Transverse colon (tissue), 4 donors: ENCODE measurements around the gene HIPK2.

Experiments
- EP300 ChIP-seq: sonication (generic); formaldehyde crosslinking; IDR thresholded peaks from one replicate; pipeline ENCODE4 v1.6.1; 2017; ENCODE audit warnings: antibody characterized with exemption, low read depth
- POLR2A ChIP-seq: fragments of 450-650 bp; IDR thresholded peaks from one replicate; pipeline ENCODE4 v1.6.1; 2016; ENCODE audit warnings: antibody characterized with exemption, mild to moderate bottlenecking, moderate library complexity
- POLR2AphosphoS5 ChIP-seq, 3 donors: sonication (generic); formaldehyde crosslinking; IDR thresholded peaks; one replicate each; pipeline ENCODE4 v1.6.1; 2016; ENCODE audit warnings: antibody characterized with exemption in 3 of 3
- TF ChIP-seq, protein P1 (sequence below), 5 experiments: fragments of 200-600 bp in 3 of 5; fragments of 450-650 bp in 2 of 5; sonication (generic) in 3 of 5; IDR thresholded peaks; 1 replicate in 2 of 5; 2 replicates in 3 of 5; pipeline ENCODE4 v1.5.1; 2016 to 2017; ENCODE audit warnings: antibody characterized with exemption in 5 of 5, inconsistent platforms in 3 of 5, mild to moderate bottlenecking in 2 of 5, moderate library complexity in 1 of 5

DNA sequence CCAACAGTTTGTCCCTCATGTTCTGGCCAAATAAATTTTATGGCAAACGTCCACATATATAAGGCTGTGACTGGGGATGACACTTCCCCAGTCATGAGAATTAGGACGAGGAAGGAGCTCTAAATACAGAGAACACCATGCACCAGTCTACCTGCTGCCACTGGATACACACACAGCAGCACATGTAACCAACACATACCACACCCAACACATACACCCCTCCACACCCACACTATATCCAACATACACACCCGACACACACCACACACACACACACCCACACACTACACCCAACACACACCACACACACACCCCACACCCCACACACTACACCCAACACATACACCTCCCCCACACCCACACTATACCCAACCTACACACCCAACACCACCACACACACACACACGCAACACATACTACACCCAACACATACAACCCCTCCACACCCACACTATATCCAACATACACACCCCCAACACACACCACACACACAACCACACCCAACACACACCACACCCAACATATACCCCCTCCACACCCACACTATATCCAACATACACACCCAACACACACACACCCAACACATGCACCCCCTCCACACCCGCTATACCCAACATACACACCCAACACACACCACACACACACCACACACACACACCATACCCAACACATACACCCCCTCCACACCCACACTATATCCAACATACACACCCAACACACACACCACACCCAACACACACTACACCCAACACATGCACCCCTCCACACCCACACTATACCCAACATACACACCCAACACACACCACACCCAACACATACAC lies 74.1 kb downstream of the HIPK2 start:
- TF ChIP-seq, protein P1, sequence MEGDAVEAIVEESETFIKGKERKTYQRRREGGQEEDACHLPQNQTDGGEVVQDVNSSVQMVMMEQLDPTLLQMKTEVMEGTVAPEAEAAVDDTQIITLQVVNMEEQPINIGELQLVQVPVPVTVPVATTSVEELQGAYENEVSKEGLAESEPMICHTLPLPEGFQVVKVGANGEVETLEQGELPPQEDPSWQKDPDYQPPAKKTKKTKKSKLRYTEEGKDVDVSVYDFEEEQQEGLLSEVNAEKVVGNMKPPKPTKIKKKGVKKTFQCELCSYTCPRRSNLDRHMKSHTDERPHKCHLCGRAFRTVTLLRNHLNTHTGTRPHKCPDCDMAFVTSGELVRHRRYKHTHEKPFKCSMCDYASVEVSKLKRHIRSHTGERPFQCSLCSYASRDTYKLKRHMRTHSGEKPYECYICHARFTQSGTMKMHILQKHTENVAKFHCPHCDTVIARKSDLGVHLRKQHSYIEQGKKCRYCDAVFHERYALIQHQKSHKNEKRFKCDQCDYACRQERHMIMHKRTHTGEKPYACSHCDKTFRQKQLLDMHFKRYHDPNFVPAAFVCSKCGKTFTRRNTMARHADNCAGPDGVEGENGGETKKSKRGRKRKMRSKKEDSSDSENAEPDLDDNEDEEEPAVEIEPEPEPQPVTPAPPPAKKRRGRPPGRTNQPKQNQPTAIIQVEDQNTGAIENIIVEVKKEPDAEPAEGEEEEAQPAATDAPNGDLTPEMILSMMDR (IDR thresholded peaks at IDR 0.05) = no peak
- TF ChIP-seq POLR2A (no peak), POLR2AphosphoS5 (IDR thresholded peaks at IDR 0.05) (no peak), EP300 (no peak)
